ENCODE data around the gene RCAN2.

Gene RCAN2

DNA sequence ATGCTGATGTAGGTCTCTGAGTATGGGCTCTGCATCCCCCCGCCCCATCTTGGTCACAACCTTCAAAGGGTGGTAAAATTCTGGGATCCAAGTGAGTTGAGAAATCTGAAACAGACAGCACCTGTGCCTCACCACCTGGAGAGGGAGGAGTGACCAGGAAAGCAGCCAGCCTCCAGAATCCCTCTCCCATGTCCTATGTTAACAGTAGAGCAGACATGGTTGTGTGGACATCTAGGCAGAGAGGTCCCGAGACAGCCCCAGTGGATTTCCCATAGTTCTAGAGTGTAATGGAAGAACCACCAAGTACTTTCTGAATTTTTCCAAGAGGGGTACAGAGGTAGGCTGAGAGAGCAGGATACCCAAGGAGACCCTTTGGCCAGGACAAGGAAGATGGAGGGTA, 216.7 kb downstream of the RCAN2 start:
- no peak for ATAC-seq
- TF ChIP-seq BACH2 (CRISPR knock-in tag; IDR thresholded peaks at IDR 0.05; ENCODE audit: borderline replicate concordance) (no peak), OSR1 (CRISPR knock-in tag; IDR thresholded peaks at IDR 0.05) (no peak), ZNF565 (CRISPR knock-in tag; conservative IDR thresholded peaks at IDR 0.05; ENCODE audit: low read depth) (no peak), ZC3H10 (CRISPR knock-in tag; IDR thresholded peaks at IDR 0.05) (no peak), TCF4 (CRISPR knock-in tag; IDR thresholded peaks at IDR 0.05; ENCODE audit: borderline replicate concordance) (no peak), PPARA (CRISPR knock-in tag; IDR thresholded peaks at IDR 0.05; ENCODE audit: borderline replicate concordance) (no peak), TOX (CRISPR knock-in tag; IDR thresholded peaks at IDR 0.05; ENCODE audit: borderline replicate concordance) (no peak), ZFP3 (CRISPR knock-in tag; IDR thresholded peaks at IDR 0.05) (no peak), ISL1 (CRISPR knock-in tag; IDR thresholded peaks at IDR 0.05) (no peak), CREB5 (CRISPR knock-in tag; IDR thresholded peaks at IDR 0.05; ENCODE audit: low read depth) (no peak), CSRNP3 (CRISPR knock-in tag; IDR thresholded peaks at IDR 0.05) (no peak), GLIS3 (CRISPR knock-in tag; IDR thresholded peaks at IDR 0.05) (no peak), ESRRG (CRISPR knock-in tag; IDR thresholded peaks at IDR 0.05) (no peak), TSHZ2 (CRISPR knock-in tag; IDR thresholded peaks at IDR 0.05) (no peak), ZNF70 (CRISPR knock-in tag; IDR thresholded peaks at IDR 0.05) (no peak), CSDC2 (CRISPR knock-in tag; IDR thresholded peaks at IDR 0.05) (no peak), SNAI2 (CRISPR knock-in tag; IDR thresholded peaks at IDR 0.05) (no peak), ZNF8 (CRISPR knock-in tag; IDR thresholded peaks at IDR 0.05) (no peak)
- TF ChIP-seq, protein P1, sequence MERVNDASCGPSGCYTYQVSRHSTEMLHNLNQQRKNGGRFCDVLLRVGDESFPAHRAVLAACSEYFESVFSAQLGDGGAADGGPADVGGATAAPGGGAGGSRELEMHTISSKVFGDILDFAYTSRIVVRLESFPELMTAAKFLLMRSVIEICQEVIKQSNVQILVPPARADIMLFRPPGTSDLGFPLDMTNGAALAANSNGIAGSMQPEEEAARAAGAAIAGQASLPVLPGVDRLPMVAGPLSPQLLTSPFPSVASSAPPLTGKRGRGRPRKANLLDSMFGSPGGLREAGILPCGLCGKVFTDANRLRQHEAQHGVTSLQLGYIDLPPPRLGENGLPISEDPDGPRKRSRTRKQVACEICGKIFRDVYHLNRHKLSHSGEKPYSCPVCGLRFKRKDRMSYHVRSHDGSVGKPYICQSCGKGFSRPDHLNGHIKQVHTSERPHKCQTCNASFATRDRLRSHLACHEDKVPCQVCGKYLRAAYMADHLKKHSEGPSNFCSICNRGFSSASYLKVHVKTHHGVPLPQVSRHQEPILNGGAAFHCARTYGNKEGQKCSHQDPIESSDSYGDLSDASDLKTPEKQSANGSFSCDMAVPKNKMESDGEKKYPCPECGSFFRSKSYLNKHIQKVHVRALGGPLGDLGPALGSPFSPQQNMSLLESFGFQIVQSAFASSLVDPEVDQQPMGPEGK (CRISPR knock-in tag; IDR thresholded peaks at IDR 0.05; ENCODE audit: borderline replicate concordance), result no peak
- TF ChIP-seq, protein P2, sequence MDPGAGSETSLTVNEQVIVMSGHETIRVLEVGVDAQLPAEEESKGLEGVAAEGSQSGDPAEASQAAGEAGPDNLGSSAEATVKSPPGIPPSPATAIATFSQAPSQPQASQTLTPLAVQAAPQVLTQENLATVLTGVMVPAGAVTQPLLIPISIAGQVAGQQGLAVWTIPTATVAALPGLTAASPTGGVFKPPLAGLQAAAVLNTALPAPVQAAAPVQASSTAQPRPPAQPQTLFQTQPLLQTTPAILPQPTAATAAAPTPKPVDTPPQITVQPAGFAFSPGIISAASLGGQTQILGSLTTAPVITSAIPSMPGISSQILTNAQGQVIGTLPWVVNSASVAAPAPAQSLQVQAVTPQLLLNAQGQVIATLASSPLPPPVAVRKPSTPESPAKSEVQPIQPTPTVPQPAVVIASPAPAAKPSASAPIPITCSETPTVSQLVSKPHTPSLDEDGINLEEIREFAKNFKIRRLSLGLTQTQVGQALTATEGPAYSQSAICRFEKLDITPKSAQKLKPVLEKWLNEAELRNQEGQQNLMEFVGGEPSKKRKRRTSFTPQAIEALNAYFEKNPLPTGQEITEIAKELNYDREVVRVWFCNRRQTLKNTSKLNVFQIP (CRISPR knock-in tag; IDR thresholded peaks at IDR 0.05; ENCODE audit: borderline replicate concordance, low read depth), result no peak

DNA sequence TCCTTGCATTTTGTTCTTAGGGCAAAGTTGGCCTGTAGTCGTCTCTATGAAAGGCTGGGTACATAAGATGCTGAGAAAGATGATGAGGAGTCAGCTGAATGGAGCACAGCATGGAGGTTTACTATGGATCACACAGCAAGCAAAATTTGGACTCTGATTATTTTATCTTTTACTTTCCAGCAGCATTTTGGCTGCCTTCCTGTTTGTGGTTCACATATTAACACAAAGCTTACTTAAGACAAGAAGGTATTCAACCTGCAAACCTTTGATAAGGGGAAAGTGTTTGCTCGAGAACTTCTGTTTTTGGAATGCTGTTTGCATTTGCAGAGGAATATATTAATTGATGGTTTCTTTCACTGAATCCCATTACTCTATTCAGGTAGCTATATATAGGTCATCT, 217.3 kb downstream of the RCAN2 start:
- ATAC-seq, result no peak

GRCh38 chr6:46271728-46272127, 219.5 kb downstream of the RCAN2 start:
- no peak for ATAC-seq
- TF ChIP-seq, protein P2 (CRISPR knock-in tag; IDR thresholded peaks at IDR 0.05; ENCODE audit: borderline replicate concordance, low read depth), result no peak
- TF ChIP-seq ARNTL (CRISPR knock-in tag; IDR thresholded peaks at IDR 0.05; ENCODE audit: borderline replicate concordance, low read depth) (no peak), RARB (CRISPR knock-in tag; IDR thresholded peaks at IDR 0.05) (no peak), ZNF70 (CRISPR knock-in tag; IDR thresholded peaks at IDR 0.05) (no peak), CSDC2 (CRISPR knock-in tag; IDR thresholded peaks at IDR 0.05) (no peak), ISL1 (CRISPR knock-in tag; IDR thresholded peaks at IDR 0.05) (no peak), TCF4 (CRISPR knock-in tag; IDR thresholded peaks at IDR 0.05; ENCODE audit: borderline replicate concordance) (no peak), ZFP3 (CRISPR knock-in tag; IDR thresholded peaks at IDR 0.05) (no peak), TSHZ2 (CRISPR knock-in tag; IDR thresholded peaks at IDR 0.05) (no peak), ZC3H10 (CRISPR knock-in tag; IDR thresholded peaks at IDR 0.05) (no peak), ZNF565 (CRISPR knock-in tag; conservative IDR thresholded peaks at IDR 0.05; ENCODE audit: low read depth) (no peak), ZNF8 (CRISPR knock-in tag; IDR thresholded peaks at IDR 0.05) (no peak), OSR1 (CRISPR knock-in tag; IDR thresholded peaks at IDR 0.05) (no peak)

More for the DNA sequence above, 217.3 kb downstream of the RCAN2 start:
- no peak for TF ChIP-seq ZFP3 (CRISPR knock-in tag; IDR thresholded peaks at IDR 0.05)
- no peak for TF ChIP-seq ARNTL (CRISPR knock-in tag; IDR thresholded peaks at IDR 0.05; ENCODE audit: borderline replicate concordance, low read depth)
- TF ChIP-seq TCF4 (CRISPR knock-in tag; IDR thresholded peaks at IDR 0.05; ENCODE audit: borderline replicate concordance), result no peak
- TF ChIP-seq ZNF565 (CRISPR knock-in tag; conservative IDR thresholded peaks at IDR 0.05; ENCODE audit: low read depth), result no peak
- no peak for TF ChIP-seq ZFP30 (CRISPR knock-in tag; IDR thresholded peaks at IDR 0.05)

All from SK-N-SH treated with all-trans-retinoic acid at 6 μM for 48 hours (cell line).